Neural progenitor cell (in vitro differentiated cells): ENCODE results near the gene ZNF100.

ENCODE experiments used
- EZH2phosphoT487 ChIP-seq: fragments of 200-600 bp; sonication (generic); IDR thresholded peaks from 2 replicates; pipeline ENCODE4 v1.6.1; 2017; ENCODE audit warnings: antibody characterized with exemption
- TF ChIP-seq, protein P1 (sequence below): fragments of 200-600 bp; sonication (generic); IDR thresholded peaks from 2 replicates; pipeline ENCODE4 v1.5.1; 2017; ENCODE audit warnings: antibody characterized with exemption, mild to moderate bottlenecking

DNA sequence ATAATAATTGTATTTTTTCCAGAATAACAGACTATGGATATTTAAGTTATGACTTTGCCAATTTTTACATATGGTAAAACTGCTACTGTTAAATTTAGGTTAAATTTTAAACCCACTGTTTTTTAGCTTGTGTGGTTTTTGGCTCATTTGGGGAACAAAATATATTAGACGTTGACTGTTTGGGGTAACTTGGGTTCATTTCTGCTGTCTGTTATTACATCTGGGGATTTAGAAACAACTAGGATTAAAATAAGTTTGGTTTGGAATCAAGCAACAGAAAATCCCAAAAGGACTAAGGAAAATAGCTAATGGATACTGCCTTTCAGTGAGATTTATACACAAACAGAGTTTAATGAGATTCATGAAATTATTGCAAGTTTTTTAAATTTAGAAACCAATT, 92.9 kb downstream of the ZNF100 start:
- TF ChIP-seq, protein P1, sequence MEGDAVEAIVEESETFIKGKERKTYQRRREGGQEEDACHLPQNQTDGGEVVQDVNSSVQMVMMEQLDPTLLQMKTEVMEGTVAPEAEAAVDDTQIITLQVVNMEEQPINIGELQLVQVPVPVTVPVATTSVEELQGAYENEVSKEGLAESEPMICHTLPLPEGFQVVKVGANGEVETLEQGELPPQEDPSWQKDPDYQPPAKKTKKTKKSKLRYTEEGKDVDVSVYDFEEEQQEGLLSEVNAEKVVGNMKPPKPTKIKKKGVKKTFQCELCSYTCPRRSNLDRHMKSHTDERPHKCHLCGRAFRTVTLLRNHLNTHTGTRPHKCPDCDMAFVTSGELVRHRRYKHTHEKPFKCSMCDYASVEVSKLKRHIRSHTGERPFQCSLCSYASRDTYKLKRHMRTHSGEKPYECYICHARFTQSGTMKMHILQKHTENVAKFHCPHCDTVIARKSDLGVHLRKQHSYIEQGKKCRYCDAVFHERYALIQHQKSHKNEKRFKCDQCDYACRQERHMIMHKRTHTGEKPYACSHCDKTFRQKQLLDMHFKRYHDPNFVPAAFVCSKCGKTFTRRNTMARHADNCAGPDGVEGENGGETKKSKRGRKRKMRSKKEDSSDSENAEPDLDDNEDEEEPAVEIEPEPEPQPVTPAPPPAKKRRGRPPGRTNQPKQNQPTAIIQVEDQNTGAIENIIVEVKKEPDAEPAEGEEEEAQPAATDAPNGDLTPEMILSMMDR = no peak
- TF ChIP-seq EZH2phosphoT487 = no peak
